ENCODE data around the gene CCR4.
"Not testable (repeated sequence)": the region's sequence is repeated elsewhere in the genome, so short reads cannot be mapped to it uniquely, and the experiment has no call there.

Gene CCR4

DNA sequence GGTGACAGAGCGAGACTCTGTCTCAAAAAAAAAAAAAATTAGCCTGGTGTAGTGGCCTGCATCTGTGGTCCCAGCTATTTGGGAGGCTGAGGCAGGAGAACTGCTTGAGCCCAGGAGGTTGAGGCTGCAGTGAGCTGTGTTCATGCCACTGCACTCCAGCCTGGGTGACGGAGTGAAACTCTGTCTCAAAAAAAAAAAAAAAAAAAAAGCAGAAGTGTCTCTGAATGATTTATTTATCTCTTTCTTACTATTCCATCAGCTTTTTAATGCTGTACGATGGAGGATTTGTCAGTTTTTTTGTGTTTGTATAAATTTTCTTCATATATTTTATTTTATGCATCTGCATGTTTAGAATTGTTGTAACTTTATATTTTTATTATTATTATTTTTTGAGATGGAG lies 33.5 kb downstream of the CCR4 start:
- not testable (repeated sequence) for DNase-seq

GRCh38 chr3:32989171-32989570 lies 37.7 kb downstream of the CCR4 start:
- DNase-seq: no peak

DNA sequence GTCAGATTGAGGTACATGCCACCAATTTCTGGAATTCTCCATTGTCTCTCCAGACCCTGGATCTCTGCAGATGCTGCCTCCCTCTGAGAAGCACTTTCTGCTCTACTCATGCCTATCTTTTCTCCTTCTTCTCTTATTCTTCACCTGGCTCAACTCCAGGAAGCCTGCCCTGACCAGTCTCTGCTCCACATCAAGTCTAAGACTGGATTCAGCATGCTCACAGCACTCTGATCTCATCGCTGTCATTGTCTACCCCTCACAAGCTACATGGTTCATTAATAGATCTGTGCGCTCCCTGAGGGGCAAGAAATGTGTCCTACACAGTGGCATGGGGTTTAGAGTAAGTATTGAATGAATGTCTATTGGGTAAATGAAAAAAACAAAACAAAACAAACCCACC lies 38.7 kb downstream of the CCR4 start:
- DNase-seq: no peak

- DNase-seq: no peak
Measured at GRCh38 chr3:32991781-32992180, 40.3 kb downstream of the CCR4 start.

DNA sequence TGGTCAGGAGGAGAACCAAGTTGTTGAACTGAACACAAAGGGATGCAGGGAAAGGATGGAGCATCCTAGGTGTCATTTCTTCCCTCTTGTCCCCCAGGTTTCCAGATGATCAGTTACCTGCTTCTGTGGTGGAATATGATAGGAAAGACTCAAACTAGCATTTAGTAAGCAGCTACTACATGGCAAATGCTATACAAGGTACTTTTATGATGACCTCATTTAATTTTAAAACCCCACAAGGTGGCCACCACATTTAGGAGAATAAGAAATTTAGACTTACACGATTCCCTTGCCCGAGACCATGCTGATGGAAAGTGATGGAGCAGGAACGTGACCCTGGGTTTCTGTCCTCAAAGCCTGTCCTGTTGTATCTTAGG lies 40.9 kb downstream of the CCR4 start:
- no peak for DNase-seq

DNA sequence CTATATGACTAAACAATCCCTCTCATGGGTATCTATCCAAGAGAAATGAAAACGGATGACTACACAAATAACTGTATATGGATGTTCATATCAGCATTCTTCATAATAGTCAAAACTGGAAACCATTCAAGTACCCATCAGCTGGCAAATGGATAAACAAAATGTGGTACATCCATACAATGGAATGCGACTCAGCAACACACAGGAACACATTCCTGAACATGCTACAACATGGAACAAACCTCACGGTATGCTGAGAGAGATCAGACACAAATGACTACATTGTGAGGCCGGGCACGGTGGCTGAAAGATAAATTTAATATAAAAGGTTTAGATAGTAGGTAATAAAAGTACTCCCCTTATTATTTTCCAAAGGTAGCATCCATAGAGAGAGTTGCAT lies 42.6 kb downstream of the CCR4 start:
- DNase-seq: no peak

GRCh38 chr3:32995098-32995497 lies 43.7 kb downstream of the CCR4 start:
- no peak for DNase-seq

- no peak for DNase-seq
Measured at GRCh38 chr3:32996048-32996754, 44.8 kb downstream of the CCR4 start.

DNA sequence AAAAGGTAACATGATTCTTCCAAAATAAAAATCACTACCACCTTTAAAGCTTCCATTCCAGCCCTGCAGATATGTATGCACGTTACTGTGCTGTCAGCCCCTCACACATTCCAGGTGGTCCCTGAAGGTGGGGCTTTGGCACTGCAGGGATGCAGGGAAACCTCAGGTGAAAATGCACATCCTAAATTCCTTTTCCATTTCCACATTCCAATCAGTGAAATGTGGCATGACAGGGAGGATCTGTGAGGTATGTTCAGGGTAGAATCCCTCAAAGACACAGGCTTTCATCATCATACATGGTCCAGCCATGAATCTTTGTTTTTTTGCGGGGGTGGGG lies 45.3 kb downstream of the CCR4 start:
- no peak for DNase-seq

DNA sequence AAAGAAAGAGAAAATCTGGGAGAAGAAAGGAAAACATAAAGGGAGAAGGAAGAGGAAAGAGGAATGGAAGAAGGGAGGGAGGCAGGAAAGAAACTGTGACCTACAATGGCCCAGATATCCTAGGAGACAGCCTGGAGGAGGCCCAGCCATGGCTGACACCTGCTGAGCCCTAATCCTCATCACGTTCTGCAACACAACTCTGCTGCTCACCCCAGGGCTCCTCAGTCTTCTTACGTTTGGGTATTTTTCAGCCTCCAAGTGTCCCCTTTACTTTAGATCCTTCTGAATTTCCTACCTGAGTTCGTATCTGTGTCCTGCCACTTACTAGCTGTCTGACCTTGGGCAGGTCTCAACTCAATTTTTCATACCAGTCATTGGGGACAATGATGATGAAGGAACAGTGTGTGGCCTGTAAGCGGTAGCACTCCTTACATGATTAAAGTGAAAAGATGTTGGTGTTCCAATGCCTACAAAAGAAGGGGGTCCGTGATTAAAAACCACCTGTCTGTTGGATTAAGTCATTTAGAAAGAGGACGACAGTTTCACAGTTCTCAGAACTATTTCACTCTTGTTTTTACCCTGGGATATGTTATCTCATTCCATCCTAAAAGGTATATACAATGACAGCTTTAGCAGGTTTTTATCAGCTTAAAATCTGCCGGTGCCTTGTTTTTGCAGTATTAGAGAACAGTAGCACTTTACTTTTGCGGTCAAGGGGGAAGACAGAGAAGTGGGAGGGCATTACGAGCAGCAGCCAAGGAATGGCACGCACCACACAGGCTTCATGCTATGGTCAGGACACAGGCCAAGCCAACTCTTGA lies 47.4 kb downstream of the CCR4 start:
- no peak for DNase-seq

DNA sequence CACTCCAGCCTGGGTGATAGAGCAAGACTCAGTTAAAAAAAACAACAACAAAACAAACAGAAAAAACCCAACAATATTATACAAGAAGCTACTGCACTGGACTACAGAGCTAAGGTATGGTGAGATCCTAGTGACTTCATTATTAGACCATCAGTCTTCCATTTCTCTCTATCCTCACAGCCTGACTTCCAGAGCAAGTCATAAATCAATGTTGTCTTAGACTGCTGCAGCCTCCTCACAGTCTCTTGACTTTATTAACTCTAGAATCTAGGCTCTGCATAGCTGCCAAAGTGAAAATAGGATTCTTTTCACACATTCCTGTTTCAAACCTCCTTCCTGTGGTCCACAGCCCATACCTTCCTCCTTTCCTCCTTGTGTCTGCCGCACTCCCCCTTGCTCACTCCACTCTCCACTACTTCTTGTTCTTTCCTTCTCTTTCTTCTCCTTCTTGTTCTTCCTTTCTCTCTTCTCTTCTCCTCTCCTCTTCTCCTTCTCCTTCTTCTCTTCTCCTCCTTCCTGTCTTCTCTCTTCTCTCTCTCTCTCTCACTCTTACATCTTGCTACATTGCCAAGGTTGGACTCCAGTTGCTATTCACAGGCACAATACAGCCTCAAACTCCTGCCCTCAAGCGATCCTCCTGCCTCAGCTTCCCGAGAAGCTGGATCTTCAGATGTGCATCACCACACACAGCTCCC lies 49.4 kb downstream of the CCR4 start:
- DNase-seq: no peak

GRCh38 chr3:33001889-33002288 lies 50.4 kb downstream of the CCR4 start:
- DNase-seq: no peak

GRCh38 chr3:33003308-33003707 lies 51.9 kb downstream of the CCR4 start:
- no peak for DNase-seq

GRCh38 chr3:33004205-33004604 lies 52.8 kb downstream of the CCR4 start:
- DNase-seq: no peak

- DNase-seq: no peak
Measured at GRCh38 chr3:33004961-33005360, 53.5 kb downstream of the CCR4 start.

Measured in NCI-H2227 treated with DMSO at 0.1 percent for 48 hours (cell line).